ENCODE data around the gene RXRA.

GRCh38 chr9:134441227-134442084 lies 115.2 kb downstream of the RXRA start:
- TF ChIP-seq RFX5 (IDR thresholded peaks at IDR 0.05; ENCODE audit: low read depth, low read length) (no peak), MXI1 (IDR thresholded peaks at IDR 0.05; ENCODE audit: borderline replicate concordance, low read depth, low read length) (no peak)
